ENCODE results near the gene DHRS2.
"Not testable (repeated sequence)": the region's sequence is repeated elsewhere in the genome, so short reads cannot be mapped to it uniquely, and the experiment has no call there.

Gene DHRS2

DNA sequence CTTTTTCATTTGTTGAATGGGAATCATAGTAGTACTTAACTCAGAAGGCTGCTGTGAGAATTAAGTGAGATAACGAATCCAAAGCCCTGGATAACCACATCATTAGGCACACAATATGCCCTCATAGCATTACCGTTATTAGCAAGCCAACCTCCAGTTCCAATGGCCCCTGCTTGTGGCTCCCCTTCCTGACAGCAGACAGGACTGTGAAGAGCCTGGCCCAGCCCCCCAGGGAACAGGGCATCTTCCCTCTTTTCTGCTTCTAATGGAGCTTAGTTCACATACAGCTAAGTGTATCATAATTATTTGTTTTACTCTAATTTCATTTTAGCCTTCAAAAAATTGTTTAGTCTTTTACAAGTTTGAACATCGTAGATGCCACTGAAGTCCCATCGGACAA, 39.7 kb downstream of the DHRS2 start:
- TF ChIP-seq, protein P1, sequence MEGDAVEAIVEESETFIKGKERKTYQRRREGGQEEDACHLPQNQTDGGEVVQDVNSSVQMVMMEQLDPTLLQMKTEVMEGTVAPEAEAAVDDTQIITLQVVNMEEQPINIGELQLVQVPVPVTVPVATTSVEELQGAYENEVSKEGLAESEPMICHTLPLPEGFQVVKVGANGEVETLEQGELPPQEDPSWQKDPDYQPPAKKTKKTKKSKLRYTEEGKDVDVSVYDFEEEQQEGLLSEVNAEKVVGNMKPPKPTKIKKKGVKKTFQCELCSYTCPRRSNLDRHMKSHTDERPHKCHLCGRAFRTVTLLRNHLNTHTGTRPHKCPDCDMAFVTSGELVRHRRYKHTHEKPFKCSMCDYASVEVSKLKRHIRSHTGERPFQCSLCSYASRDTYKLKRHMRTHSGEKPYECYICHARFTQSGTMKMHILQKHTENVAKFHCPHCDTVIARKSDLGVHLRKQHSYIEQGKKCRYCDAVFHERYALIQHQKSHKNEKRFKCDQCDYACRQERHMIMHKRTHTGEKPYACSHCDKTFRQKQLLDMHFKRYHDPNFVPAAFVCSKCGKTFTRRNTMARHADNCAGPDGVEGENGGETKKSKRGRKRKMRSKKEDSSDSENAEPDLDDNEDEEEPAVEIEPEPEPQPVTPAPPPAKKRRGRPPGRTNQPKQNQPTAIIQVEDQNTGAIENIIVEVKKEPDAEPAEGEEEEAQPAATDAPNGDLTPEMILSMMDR (IDR thresholded peaks at IDR 0.05): no peak
- Mint-ChIP-seq H3K27ac (no peak overlapping the region), H3K4me3 (no peak overlapping the region), H3K27me3 (ENCODE audit: low read depth, poor library complexity) (peaks cover 19% of the 10 kb centered on the region), H3K4me1 (peaks cover under 1% of the 10 kb centered on the region), H3K9me3 (peaks cover 12% of the 10 kb centered on the region), H3K36me3 (ENCODE audit: low read depth) (no peaks in the 10 kb centered on the region)
- DNase-seq: no peak

- Mint-ChIP-seq H3K4me3 (no peak overlapping the region), H3K27ac (no peak overlapping the region), H3K36me3 (ENCODE audit: low read depth) (no peaks in the 10 kb centered on the region), H3K27me3 (ENCODE audit: low read depth, poor library complexity) (peaks cover 17% of the 10 kb centered on the region), H3K9me3 (no peaks in the 10 kb centered on the region), H3K4me1 (no peaks in the 10 kb centered on the region)
- TF ChIP-seq, protein P1 (IDR thresholded peaks at IDR 0.05): no peak
- no peak for DNase-seq
These were observed 45.2 kb downstream of the DHRS2 start for GRCh38 chr14:23681337-23681736.

DNA sequence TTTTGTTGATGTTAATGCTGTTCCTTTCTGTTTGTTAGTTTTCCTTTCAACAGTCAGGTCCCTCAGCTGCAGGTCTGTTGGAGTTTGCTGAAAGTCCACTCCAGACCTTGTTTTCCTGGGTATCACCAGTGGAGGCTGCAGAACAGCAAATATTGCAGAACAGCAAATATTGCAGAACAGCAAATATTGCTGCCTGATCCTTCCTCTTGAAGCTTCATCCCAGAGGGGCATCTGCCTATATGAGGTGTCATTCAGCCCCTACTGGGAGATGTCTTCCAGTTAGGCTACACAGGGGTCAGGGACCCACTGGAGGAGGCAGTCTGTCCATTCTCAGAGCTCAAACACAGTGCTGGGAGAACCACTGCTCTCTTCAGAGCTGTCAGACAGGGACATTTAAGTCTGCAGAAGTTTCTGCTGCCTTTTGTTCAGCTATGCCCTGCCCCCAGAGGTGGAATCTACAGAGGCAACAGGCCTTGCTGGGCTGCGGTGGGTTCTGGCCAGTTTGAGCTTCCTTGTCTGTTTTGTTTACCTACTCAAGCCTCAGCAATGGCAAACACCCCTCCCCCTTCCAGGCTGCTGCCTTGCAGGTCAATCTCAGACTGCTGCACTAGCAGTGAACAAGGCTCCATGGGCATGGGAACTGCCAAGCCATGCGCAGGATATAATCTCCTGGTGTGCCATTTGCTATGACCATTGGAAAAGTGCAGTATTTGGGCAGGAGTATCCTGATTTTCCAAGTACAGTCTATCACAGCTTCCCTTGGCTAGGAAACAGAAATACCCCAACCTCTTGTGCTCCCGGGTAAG, 53.7 kb downstream of the DHRS2 start:
- not testable (repeated sequence) for H3K4me3 Mint-ChIP-seq

GRCh38 chr14:23692416-23692815, 56.3 kb downstream of the DHRS2 start:
- TF ChIP-seq, protein P1 (IDR thresholded peaks at IDR 0.05): no peak
- H3K4me1 Mint-ChIP-seq: peaks cover 5% of the 10 kb centered on the region
- no peak overlapping the region for H3K27ac Mint-ChIP-seq
- no peak overlapping the region for H3K4me3 Mint-ChIP-seq
- no peaks in the 10 kb centered on the region for H3K36me3 Mint-ChIP-seq (ENCODE audit: low read depth)
- peaks cover 25% of the 10 kb centered on the region for H3K9me3 Mint-ChIP-seq
- no peak for DNase-seq
- no peaks in the 10 kb centered on the region for H3K27me3 Mint-ChIP-seq (ENCODE audit: low read depth, poor library complexity)

More for the DNA sequence above, 53.7 kb downstream of the DHRS2 start:
- H3K27me3 Mint-ChIP-seq (ENCODE audit: low read depth, poor library complexity); H3K4me1 Mint-ChIP-seq; DNase-seq; H3K27ac Mint-ChIP-seq; H3K36me3 Mint-ChIP-seq (ENCODE audit: low read depth): not testable (repeated sequence)
- peaks cover 25% of the 10 kb centered on the region for H3K9me3 Mint-ChIP-seq

DNA sequence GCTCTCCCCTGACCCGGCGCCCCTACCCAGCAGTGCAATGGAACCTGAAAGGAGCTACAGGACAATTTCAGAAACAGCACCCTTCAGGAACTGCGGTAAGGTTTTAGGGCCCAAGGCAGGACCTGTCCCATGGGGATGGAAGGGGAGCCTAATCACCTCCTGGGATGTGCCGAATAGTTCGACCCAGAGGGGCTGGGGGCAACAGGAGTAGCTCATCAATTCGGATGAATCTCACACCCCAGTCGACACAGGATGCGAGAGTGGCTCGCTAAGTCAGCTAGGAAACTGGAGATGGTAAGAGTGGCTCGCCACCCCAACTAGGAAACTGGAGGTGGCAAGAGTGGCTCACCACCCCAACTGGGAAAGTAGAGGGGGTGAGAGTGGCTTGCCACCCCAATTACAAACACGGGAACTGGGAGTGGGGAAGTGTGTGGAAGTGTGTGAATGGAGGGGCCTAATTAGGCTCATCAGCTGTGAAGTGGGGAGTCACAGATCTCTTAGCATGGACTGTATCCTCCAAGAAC, 57.1 kb downstream of the DHRS2 start:
- Mint-ChIP-seq H3K27me3 (ENCODE audit: low read depth, poor library complexity) (no peaks in the 10 kb centered on the region), H3K27ac (no peak overlapping the region), H3K9me3 (peaks cover 25% of the 10 kb centered on the region), H3K4me3 (no peak overlapping the region), H3K36me3 (ENCODE audit: low read depth) (no peaks in the 10 kb centered on the region), H3K4me1 (peaks cover 5% of the 10 kb centered on the region)
- DNase-seq: no peak
- TF ChIP-seq, protein P1 (IDR thresholded peaks at IDR 0.05): no peak

GRCh38 chr14:23694085-23694948, 58.2 kb downstream of the DHRS2 start:
- peak; percentile 16 for DNase-seq
- H3K4me1 Mint-ChIP-seq: peaks cover 5% of the 10 kb centered on the region

More at GRCh38 chr14:23694085-23694948, 58.2 kb downstream of the DHRS2 start:
- H3K4me3 Mint-ChIP-seq: no peak overlapping the region
- TF ChIP-seq, protein P1 (IDR thresholded peaks at IDR 0.05): no peak
- H3K27ac Mint-ChIP-seq: no peak overlapping the region
- H3K27me3 Mint-ChIP-seq (ENCODE audit: low read depth, poor library complexity): no peaks in the 10 kb centered on the region
- H3K9me3 Mint-ChIP-seq: peaks cover 25% of the 10 kb centered on the region
- no peaks in the 10 kb centered on the region for H3K36me3 Mint-ChIP-seq (ENCODE audit: low read depth)

Measured in nephron progenitor cell (in vitro differentiated cells).